Middle frontal gyrus (tissue), 1 donor: Measurements from ENCODE around the gene SYPL2.
A peak's percentile ranks its signal among the peaks of the same experiment; 100 is the strongest.

Experiments
- DNase-seq: peaks from one replicate; pipeline ENCODE4 v3.0.0-alpha.2; 2015; ENCODE audit warnings: low spot score; ENCODE audit errors: extremely low spot score

The SYPL2 gene

DNA sequence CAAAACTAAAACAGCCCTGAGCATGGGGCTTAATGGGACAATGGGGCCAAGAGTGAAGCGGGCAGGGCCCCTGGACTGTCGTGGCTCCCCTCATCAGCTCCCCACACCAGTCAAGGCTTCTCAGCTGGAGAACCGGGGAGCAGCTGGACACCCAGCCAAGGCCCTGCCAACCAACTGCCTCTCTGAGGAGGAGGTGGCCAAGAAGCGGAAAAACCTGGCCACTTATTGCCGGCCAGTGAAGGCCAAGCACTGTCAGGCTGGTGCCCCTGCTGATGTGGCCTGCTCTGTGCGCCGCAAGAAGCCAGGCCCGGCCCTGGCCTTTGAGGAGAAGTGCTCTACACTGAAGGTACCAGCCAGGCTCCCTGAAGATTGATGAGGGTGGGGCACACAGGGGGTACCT lies 25.0 kb downstream of the SYPL2 start:
- DNase-seq, result no peak

DNA sequence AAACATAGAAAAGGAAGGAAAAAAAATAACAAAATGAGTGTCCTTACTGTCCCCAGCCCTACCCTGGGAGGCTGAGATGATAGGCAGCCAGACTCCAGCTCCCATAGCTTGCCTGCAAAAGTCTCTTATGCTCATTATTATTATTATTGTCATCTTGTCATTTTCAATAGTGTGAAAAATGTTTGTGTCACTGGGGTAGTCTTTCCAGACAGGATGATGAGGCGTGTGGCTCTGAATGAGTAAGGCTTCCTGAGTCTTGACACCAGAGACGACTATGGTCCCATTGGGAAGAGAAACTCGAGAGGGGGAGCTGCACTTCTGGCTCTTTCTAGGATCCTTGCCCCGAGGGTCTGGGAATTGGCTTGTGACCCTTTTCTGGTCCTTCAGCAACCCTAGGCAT lies 26.4 kb downstream of the SYPL2 start:
- DNase-seq, result no peak

DNA sequence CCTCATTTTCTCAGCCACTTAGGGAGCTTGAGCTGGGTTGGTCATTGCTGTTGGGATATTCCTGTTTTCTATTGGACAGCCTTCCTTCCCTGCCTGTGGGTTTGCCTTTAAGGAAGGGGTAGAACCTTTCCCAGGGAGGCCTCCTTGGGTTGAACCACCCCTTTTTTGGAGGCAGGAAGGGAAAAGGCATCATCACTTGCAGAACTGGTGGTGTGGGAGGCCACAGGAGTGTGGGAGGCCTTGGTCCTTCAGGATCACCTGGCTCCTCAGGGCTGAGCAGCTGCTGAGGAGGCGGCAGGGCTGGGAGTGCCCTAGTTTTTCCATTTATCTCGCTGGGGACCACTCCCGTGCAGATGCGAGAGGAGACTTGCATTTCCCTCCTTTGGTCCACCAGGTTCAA lies 26.9 kb downstream of the SYPL2 start:
- DNase-seq, result no peak

DNA sequence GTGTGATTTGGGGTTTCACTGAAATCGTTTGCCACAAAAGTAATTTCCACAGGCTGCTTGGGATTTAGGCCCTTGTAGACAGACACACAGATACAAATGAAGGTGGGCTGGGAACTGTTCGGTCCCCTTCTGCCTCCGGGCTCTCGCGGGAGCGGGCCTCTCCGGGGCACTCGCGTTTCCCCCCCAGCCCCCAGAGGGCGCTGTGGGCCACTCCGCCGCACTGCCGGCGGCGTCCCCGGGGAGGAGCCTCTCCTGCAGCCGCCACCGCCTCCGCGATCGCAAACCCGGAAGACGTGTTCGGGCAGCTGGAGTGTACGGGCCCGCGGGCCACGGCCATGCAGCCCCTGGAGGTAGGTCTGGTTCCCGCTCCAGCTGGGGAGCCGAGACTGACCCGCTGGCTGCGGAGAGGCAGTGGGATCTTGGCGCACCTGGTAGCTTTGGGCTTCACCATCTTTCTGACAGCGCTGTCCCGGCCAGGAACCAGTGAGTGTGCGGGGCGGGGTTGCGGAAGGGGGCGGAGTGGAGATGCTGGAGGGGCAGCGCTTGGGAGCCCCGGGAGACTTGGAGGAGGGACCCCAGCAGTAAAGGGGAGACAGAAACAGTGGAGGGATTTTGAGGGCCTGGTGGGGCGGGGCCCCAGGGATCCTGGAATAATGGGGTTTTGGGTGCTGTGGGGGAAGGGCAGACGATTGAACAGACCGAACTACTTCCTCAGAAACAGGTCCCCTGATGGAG lies 27.6 kb downstream of the SYPL2 start, which contains the start of gene CYB561D1:
Gene CYB561D1 (plus strand): TSS at position 290 of the 735 bp plus-strand sequence. CDS start 46 bp downstream, at position 336.
- peak; percentile 80 for DNase-seq

DNA sequence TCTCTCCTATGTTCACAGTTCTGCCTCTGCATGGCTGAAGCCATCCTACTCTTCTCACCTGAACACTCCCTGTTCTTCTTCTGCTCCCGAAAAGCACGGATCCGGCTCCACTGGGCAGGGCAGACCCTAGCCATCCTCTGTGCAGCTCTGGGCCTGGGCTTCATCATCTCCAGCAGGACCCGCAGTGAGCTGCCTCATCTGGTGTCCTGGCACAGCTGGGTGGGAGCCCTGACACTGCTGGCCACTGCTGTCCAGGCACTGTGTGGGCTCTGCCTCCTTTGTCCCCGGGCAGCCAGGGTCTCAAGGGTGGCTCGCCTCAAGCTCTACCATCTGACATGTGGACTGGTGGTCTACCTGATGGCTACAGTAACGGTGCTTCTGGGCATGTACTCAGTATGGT lies 29.4 kb downstream of the SYPL2 start:
- no peak for DNase-seq

DNA sequence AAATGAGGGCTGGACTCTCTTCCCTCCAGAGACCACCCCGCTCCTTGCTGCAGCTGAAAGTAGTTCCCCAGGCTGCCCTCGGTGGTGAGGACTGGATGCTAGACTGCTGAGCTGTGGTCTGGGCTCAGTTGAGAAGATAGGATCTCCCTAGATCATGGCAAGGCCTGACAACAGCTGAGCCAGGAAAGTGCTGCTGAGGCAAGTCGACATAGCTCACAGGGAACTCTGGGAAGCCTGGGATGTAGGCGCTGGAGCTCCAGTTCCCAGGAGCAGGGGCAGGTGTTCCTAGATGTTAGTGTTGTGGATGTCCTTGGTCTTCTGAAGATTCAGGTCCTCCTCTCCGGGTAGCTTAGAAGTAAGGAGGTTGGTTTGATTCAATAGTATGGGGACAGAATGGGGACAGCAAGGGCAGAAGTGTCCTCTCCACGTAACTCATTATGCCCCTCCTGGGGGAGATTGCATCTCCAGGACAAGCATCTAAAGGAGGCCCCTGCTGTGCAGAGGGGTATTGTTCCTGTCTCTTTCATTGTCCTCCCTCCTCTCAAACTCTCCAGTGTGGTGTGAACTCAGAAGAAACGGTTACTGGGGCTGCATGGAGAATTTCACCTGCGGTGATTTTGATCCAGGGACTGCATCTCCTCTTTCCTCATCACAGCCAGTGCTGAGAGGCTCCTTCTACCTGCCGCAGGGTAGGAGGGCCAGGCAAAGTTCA lies 31.3 kb downstream of the SYPL2 start:
- DNase-seq, result no peak

DNA sequence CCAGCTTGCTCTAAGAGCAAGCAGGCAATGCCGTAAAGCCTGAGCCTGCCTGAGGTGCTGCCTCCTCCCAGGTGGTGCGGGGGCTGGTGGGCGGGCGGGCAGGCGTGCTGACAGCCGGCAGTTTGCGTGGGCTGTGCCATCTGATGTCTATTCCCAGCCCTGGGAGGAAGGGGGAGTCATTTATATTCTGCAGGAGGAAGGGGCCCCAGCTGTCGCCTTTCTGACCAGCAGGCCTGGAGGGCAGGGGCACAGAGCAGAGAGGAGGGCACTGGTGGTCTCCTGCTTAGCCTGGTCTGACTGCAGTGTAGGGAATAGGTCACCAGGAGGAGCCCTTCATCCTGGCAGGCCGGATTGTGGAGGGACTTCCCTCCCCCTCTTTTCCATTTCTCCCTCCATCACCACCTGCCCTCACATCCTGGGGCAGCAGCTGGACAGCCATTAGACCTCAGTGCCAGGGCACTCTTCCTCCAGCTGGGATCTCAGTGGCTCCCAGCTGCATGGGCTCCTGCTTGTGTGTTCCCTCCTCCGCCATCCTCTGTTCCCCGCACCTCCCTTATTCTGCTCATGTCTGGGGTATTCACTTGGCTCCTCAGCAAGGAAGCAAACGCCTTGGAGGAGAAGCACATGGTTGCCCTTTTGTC lies 31.9 kb downstream of the SYPL2 start:
- DNase-seq, result no peak

DNA sequence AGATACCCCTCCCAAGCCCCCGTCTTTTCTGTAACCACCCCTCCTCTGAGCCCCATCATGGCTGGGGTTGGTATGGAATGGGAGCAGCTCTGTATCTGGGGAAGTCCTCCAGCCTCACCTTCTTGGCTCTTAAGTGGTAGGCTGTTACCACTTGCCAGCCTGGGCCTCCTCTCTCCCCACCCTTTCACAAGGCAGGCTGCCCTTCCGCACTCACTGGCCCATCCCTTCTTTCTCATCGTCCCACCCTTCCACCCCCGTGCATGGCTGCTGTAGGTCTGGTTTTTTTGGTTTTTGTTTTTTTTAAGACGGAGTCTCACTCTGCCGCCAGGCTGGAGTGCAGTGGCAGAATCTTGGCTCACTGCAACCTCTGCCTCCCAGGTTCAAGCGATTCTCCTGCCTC lies 32.7 kb downstream of the SYPL2 start:
- DNase-seq, result no peak

DNA sequence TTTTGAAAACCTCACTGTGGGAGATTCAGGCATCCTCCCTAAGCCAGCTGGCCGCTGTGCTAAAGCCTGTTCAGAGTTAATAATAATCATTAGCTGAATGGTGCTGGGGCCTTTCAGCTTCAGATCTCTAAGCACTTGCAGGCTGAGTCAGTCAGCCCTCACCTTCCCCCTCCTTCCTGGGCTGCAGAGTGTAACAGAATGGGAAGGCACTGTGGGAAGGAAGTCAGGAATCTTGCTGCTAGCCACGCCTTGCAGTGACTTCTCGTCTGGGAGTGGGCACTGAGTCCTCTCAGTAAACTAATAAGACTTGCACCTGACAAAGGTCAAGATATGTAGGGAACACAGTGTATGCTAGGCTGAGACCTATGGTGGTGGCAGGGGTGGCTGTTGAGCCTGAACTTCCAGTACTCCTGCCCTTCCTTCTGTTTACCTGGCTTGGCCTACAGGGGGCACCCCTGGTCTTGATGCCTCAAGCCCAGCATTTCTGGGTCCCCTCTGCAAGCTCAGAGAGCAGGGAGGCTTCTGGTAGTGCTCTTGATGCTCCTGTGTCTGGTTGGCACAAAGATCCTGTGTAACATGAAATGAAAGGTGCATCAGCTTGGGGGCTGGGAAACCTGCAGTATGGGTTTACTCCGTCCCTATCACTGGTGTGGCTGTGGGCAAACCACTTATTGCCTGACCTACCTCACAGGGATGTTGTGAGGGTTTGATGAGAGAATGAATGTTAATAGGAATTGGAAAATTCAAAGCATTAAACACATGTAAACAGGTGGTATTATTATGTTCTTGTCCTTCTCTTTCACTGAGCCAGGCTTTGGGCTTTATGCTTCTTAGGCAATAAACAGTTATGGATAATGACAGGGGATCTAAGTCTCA lies 33.6 kb downstream of the SYPL2 start:
- DNase-seq, result no peak

DNA sequence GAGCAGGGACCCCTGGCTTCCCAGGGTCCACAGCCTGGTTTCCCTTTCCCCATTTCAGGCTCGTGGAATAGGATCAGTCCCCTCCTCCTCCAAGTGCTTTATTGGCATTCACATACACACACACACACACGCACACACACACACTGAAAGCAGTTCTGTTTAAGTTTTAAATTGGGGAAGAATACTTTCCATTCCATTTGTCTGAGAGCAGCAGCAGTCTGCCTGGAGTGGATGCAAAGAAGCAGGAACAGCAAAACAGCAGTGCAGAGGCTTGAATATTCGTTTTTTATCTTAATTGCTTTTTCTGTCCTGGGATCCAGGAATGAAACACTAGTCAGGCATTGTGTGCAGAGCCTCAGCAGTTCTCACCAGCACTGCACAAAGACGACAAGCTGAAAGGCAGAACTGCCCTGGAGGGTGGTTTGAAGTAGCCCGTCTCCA lies 34.6 kb downstream of the SYPL2 start:
- no peak for DNase-seq

DNA sequence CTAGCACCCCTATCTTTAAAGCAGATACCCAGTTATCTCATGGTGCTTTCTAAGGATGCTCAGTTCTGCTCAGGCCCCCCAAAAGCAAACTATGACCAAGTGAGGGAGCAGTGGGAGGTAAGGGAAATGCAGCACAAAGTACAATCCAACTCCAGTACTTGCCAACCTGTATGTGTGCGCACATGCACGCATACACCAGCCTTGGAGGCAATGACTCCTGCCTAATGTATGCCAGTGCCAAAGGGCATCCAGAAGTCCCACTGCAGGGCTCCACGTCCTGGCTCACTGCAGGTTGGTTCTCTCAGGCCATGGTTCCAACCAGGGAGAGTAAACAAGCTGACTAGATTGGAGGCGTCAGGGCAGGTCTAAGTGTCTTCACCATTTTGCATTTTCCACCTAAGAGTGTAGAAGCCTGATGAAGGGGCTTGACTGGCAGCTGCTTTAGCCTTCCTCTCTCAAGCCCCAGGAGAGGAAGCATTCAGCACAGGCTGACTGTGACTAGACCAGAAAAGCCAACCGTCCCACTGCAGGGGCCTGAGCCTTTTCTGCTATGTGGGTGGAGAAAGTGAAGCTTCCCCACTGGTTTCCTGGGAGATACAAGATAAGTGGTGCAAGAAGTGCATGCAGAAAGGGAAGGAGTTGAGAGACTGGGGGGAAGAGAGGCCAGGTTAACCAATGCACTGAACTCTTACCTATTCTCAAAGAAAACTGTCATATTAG lies 35.5 kb downstream of the SYPL2 start:
- DNase-seq, result no peak

DNA sequence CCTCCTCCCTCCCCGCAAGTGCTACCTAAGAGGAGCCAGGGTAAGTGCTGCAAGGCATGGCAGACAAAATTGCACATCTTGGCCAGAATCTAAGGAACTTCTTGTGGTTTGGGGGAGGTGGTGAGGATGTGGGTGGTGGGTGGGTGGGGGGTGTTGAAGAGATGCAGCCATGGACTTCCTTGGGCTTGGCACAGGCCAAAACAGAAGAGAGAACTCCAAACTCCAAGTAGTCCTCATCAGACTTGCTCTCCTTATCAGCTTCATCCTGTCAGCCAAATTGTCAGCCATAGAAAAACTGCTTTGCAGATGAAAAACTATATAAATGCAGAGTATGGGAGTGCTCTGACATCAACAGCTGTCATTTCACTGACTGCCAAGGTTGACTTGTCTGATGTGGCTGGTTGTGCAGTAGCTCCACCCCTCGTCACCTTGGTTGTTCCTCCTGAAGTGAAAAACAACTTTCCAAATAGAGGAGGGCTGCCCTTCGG lies 36.1 kb downstream of the SYPL2 start:
- DNase-seq, result no peak

DNA sequence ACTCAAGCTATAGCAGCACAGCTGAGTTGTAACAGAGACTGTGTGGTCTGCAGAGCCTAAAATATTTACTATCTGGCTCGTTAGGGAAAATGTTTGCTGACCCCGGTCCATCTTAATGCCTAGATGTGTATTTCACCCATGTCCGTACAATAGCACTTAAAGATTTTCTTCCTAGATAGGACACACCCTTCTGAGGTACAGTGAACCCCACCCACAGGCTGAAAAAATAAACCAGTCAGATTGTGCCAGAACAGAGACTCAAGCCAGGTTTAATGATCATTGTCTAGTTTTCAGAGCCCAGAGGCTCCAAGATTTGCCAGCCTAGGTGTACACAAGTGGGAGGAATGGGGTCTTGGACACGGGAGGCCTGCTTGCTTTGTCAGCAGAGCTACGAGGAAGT lies 37.6 kb downstream of the SYPL2 start:
- no peak for DNase-seq

DNA sequence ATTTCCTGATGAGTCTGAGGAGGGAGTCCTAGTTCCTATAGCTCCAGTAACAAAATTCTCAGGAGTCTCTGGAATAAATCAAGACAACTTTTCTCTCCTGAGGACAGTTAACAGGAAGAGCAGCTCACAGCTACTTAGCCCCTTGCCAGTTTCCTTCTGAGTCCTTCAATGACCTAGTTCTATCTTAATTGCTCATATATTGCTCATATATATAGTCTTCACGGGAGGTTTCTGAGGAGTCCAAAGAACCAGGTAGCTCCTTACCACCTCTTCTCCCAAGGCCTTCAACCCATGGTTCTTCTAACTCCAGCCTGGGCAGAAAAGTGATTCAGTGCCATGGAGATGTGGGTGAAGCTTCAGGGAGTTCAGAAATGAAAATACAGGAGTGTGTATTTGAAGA lies 38.6 kb downstream of the SYPL2 start:
- no peak for DNase-seq

DNA sequence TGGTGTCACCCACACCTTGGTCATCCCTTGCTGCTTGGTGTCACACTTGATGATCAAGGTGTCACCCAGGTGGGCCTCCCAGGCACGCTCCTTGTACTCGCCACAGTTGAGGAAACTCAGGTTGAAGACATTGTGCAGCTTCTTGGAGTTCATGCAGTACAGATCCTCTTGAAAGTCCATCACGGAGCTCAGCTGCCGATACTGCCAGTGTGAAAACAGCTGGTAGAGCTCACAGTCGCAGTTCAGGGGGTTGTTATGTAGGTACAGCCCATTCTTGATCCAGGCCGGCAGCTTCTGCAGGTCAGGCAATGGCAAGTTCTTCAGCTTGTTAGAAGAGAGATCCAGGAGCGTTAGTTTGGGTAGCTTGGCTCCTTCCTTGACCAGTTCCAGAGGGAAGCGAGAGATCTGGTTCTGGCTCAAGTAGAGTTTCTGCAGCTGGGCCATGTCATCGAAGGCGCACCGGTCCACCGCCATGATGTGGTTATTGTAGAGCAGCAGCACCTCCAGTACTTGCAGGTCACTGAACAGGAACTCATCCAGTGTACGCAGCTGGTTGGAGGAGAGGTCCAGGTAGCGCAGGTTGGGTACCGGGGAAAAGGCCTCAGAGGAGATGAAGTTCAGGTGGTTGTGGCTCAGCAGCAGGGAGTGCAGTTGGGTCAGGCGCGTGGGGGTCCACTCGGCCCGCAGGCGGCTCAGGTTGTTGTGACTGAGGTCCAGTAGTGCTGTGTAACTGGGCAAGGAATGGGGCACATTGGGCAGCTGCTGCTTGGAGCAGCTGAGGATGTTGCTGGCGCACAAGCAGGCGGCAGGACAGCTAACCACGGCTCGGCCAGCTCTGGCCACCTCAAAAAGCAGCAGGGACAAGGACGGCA lies 41.9 kb downstream of the SYPL2 start:
- no peak for DNase-seq

DNA sequence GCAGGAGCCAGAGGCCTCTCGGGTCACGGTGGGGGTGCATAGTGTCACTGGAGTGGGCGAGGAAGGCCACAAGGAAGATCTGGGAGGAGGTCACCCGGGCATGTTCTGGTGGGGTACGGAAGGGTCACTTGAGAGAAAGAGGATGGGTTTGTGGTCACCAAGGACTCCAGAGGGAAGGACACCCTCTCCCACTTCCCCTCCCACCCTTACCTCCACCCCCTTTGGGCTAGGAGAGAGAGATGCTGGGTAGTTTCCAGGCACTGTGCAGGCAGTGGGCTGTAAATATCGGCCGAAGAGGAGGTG lies 42.5 kb downstream of the SYPL2 start:
- no peak for DNase-seq

DNA sequence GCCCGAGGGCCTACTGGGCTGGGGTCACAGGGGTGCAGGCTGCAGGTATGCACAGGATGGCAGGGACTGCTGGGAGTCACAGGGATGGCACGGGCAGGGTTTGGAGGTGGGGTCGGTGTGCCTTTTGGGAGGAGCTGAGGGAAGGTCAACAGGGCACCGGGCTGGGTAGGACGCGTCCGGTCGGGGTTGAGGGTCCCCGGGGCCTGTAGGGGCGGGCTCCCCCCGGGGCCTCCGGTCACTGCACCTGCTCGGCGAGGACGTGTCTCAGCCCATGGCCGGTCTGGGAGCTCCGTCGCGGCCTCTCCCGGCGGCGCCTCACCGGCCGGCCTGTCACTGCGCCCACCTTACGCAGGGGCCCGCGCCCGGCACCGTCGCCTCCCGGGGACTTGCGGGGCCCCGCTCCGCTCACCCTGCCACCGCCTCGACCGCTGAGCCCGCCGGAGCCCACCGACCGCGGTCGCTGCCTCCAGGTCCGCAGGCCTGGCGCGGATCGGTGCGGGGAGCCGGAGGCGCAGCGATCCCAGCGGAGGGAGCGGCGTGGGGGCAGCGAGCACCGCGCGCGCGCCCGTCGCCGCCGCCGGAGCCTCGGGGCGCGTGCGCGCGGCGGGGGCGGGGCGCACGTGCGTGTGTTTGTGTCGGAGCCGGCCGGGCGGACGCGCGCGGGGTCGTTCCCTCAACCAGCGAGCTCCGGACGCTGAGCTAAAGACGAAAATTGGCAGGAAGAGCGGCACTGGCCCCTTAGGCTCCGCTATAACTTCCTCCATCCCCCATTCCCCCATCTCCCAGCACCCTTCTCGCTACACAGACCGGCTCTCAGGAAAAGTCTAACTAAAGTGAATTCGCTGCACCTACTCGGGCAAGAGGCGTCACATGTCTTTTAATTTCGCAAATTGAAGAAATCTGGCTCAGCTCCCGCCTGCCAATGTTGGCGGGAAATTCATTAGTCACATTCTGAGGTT lies 43.1 kb downstream of the SYPL2 start, which contains the start of gene AMIGO1:
Gene AMIGO1 (minus strand): TSS at position 552 of the 959 bp plus-strand sequence. CDS start 815 bp downstream, outside the sequence.
- no peak for DNase-seq

DNA sequence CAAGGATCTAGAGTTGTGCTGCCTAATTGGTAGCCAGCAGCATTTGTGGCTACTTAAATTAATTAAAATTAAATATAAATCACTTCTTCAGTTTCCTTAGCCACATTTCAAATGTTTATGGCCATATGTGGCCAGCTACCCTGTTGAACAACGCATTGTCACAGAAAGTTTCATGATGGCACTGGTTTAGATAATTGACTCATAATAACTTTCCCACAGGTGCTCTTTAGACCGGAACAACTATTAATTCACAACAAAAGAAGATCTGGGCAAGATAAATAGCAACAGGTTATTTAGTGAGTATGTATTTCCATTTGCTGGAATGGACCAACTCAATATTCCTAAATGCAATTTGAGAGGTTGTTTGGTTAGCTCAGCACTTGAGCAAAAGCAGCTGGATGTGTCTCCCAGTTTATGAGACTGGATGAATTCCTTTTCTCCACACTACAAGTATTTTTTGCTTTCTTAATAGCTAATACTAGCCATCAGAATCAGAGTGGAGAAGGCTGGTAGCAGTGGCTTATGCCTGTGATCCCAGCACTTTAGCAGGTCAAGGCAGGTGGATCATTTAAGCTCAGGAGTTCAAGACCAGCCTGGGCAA lies 46.9 kb downstream of the SYPL2 start:
- DNase-seq, result no peak
